Renal pelvis (tissue), 3 donors: ENCODE results near the gene PRPF31. TPM values are rescaled to one million over a fixed set of nuclear protein-coding genes. Genes with fewer than 3 reads are reported as not detected.

Experiments
- polyA plus RNA-seq, 3 donors: library from polyadenylated mRNA; unstranded; fragments of 120-200 nt; gene quantifications; one replicate each; pipeline ENCODE4 v1.2.1, GENCODE V29; 2013; ENCODE audit not compliant: insufficient read length in 3 of 3

PRPF31 gene
- polyA plus RNA-seq, 3 donors: 72.8 to 83.6 (median 74.5) TPM

Other genes with a start within 250 kb of the PRPF31 start
- gene MYADM, start 247.9 kb upstream of the PRPF31 start, polyA plus RNA-seq: 10 to 100 TPM; 62.7 to 79.8 (median 79.1) TPM
- under 1 TPM; 0.40 to 0.75 (median 0.67) TPM for gene PRKCG, start 233.6 kb upstream of the PRPF31 start, polyA plus RNA-seq
- gene CACNG7, start 206.5 kb upstream of the PRPF31 start, polyA plus RNA-seq: under 1 TPM; 0.36 to 0.70 (median 0.50) TPM
- gene CACNG8, start 152.8 kb upstream of the PRPF31 start, polyA plus RNA-seq: under 1 TPM; 0.19 to 0.49 (median 0.35) TPM
- gene CACNG6, start 124.1 kb upstream of the PRPF31 start, polyA plus RNA-seq: under 1 TPM; 0.65 to 0.88 (median 0.73) TPM
- gene VSTM1, start 51.9 kb upstream of the PRPF31 start, polyA plus RNA-seq: under 1 TPM in 1 of 3 donors, not detected in 2; 0.38 TPM
- under 1 TPM; 0.16 to 0.30 (median 0.21) TPM for gene TARM1, start 34.4 kb upstream of the PRPF31 start, polyA plus RNA-seq
- gene OSCAR, start 15.0 kb upstream of the PRPF31 start, polyA plus RNA-seq: under 1 TPM; 0.27 to 0.40 (median 0.30) TPM
- gene NDUFA3, start 12.9 kb upstream of the PRPF31 start, polyA plus RNA-seq: 100 to 1,000 TPM; 126 to 157 (median 156) TPM
- 10 to 100 TPM; 18.2 to 22.2 (median 21.9) TPM for gene TFPT, start 97 bp upstream of the PRPF31 start, polyA plus RNA-seq
- gene CNOT3, start 22.0 kb downstream of the PRPF31 start, polyA plus RNA-seq: 10 to 100 TPM; 60.6 to 69.8 (median 69.0) TPM
- gene LENG1, start 44.0 kb downstream of the PRPF31 start, polyA plus RNA-seq: 10 to 100 TPM in 1 of 3 donors, 1 to 10 TPM in 2; 8.2 to 10.4 (median 8.5) TPM
- gene TMC4, start 57.4 kb downstream of the PRPF31 start, polyA plus RNA-seq: 10 to 100 TPM; 33.3 to 38.4 (median 35.7) TPM
- 10 to 100 TPM; 74.1 to 97.8 (median 84.2) TPM for gene MBOAT7, start 73.8 kb downstream of the PRPF31 start, polyA plus RNA-seq
- gene TSEN34, start 75.6 kb downstream of the PRPF31 start, polyA plus RNA-seq: 10 to 100 TPM; 48.5 to 70.9 (median 67.9) TPM
- 1,000 to 10,000 TPM; 1,622 to 1,775 (median 1,767) TPM for gene RPS9, start 85.1 kb downstream of the PRPF31 start, polyA plus RNA-seq
- gene LILRB3, start 107.3 kb downstream of the PRPF31 start, polyA plus RNA-seq: 1 to 10 TPM; 1.6 to 2.4 (median 1.6) TPM
- gene LILRA6, start 127.0 kb downstream of the PRPF31 start, polyA plus RNA-seq: under 1 TPM; 0.34 to 0.70 (median 0.53) TPM
- gene LILRB5, start 141.5 kb downstream of the PRPF31 start, polyA plus RNA-seq: 1 to 10 TPM; 1.7 to 2.2 (median 2.1) TPM
- 1 to 10 TPM in 2 of 3 donors, under 1 TPM in 1; 0.95 to 1.2 (median 1.0) TPM for gene LILRB2, start 165.4 kb downstream of the PRPF31 start, polyA plus RNA-seq
- gene LILRA5, start 197.4 kb downstream of the PRPF31 start, polyA plus RNA-seq: under 1 TPM; 0.33 to 0.38 (median 0.37) TPM
- gene LILRA4, start 223.4 kb downstream of the PRPF31 start, polyA plus RNA-seq: under 1 TPM in 1 of 3 donors, not detected in 2; 0.07 TPM
- gene LAIR1, start 249.2 kb downstream of the PRPF31 start, polyA plus RNA-seq: 1 to 10 TPM; 3.6 to 7.3 (median 4.3) TPM